ENCODE data around the gene D2HGDH. TPM values are rescaled to one million over a fixed set of nuclear protein-coding genes. Genes with fewer than 3 reads are reported as not detected.
"Not testable (repeated sequence)": the region's sequence is repeated elsewhere in the genome, so short reads cannot be mapped to it uniquely, and the experiment has no call there.

The D2HGDH gene
- total and polyA plus RNA-seq, 8 donors = 32.8 to 53.3 (median 39.7) TPM

DNA sequence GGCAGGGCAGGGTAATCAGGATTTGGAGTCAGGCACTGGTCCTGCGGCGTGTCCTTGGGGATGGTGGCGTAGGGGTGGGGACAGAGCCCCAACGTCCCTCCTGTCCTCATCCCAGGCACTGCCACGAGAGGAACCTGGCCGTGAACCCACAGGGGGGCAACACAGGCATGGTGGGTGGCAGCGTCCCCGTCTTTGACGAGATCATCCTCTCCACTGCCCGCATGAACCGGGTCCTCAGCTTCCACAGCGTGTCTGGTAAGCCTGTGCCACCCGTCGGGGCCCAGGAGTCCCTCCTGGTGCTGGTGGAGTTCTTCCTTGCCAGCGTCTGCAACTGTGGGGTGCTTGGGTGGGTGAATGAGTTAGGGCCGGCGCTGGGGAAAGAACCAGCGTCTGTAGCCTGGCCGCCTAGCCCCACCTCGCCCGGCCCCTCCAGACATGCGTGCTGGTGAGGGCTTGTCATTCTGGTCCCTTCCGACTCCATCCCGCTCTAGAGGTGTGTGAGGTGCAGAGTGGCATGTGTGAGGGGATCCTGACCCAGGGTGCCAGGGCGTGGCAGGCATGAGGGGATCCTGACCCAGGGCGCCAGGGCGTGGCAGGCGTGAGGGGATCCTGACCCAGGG is 8.0 kb downstream of the D2HGDH start:
- peaks cover 0 to 46% of the 10 kb centered on the region in 2 donors for H3K36me3 ChIP-seq
- peaks cover 0 to 17% of the 10 kb centered on the region in 2 donors for H3K4me1 ChIP-seq
- ATAC-seq = no peak
- peak in 1 of 4 donors; percentile 55 for DNase-seq
- no peak overlapping the region for H3K27ac ChIP-seq
- H3K27me3 ChIP-seq = no peaks in the 10 kb centered on the region
- TF ChIP-seq, protein P1, sequence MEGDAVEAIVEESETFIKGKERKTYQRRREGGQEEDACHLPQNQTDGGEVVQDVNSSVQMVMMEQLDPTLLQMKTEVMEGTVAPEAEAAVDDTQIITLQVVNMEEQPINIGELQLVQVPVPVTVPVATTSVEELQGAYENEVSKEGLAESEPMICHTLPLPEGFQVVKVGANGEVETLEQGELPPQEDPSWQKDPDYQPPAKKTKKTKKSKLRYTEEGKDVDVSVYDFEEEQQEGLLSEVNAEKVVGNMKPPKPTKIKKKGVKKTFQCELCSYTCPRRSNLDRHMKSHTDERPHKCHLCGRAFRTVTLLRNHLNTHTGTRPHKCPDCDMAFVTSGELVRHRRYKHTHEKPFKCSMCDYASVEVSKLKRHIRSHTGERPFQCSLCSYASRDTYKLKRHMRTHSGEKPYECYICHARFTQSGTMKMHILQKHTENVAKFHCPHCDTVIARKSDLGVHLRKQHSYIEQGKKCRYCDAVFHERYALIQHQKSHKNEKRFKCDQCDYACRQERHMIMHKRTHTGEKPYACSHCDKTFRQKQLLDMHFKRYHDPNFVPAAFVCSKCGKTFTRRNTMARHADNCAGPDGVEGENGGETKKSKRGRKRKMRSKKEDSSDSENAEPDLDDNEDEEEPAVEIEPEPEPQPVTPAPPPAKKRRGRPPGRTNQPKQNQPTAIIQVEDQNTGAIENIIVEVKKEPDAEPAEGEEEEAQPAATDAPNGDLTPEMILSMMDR (IDR thresholded peaks at IDR 0.05) = no peak
- H3K4me3 ChIP-seq = no peak overlapping the region
- H3K9me3 ChIP-seq = no peaks in the 10 kb centered on the region
- intact Hi-C loops (cut with DNase I) = no loop called here

DNA sequence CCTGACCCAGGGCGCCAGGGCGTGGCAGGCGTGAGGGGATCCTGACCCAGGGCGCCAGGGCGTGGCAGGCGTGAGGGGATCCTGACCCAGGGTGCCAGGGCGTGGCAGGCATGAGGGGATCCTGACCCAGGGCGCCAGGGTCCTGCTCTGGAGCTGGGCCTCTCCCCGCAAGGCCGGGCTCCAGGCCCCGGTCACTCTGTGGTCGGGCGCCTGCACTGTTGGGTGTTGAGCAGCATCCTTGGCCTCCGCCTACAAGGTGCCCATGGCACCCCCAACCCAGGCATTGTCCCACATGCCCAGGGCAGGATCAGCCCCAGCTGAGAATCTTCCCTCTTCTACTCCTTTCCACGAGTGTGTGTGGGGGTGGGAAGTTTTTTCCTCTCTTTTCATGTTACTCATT is 8.6 kb downstream of the D2HGDH start:
- intact Hi-C loops (cut with DNase I); H3K9me3 ChIP-seq; ATAC-seq; H3K27ac ChIP-seq; H3K4me3 ChIP-seq; H3K27me3 ChIP-seq: not testable (repeated sequence)
- peaks cover 0 to 17% of the 10 kb centered on the region in 2 donors for H3K4me1 ChIP-seq
- DNase-seq = peak in 1 of 4 donors; percentile 57
- peaks cover 0 to 51% of the 10 kb centered on the region in 2 donors for H3K36me3 ChIP-seq

DNA sequence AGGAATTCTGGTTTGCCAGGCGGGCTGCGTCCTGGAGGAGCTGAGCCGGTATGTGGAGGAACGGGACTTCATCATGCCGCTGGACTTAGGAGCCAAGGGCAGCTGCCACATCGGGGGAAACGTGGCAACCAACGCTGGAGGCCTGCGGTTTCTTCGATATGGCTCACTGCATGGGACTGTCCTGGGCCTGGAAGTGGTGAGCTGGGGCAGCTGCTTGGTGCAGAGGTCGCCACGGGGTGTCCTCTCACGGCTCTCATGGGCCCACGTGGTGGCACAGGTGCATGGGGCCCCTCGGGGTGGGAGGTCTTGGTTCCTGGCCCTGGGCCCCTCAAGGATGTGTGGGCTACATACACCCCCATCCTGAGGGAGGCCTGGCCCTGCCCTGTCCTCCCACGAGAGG is 9.2 kb downstream of the D2HGDH start:
- H3K9me3 ChIP-seq = no peaks in the 10 kb centered on the region
- H3K27ac ChIP-seq = no peak overlapping the region
- ATAC-seq = no peak
- H3K36me3 ChIP-seq = peaks cover 0 to 50% of the 10 kb centered on the region in 2 donors
- peaks cover 0 to 17% of the 10 kb centered on the region in 2 donors for H3K4me1 ChIP-seq
- no peaks in the 10 kb centered on the region for H3K27me3 ChIP-seq
- TF ChIP-seq, protein P1 (IDR thresholded peaks at IDR 0.05) = no peak
- H3K4me3 ChIP-seq = no peak overlapping the region
- peak in 1 of 4 donors; percentile 69 for DNase-seq
- intact Hi-C loops (cut with DNase I) = no loop called here

DNA sequence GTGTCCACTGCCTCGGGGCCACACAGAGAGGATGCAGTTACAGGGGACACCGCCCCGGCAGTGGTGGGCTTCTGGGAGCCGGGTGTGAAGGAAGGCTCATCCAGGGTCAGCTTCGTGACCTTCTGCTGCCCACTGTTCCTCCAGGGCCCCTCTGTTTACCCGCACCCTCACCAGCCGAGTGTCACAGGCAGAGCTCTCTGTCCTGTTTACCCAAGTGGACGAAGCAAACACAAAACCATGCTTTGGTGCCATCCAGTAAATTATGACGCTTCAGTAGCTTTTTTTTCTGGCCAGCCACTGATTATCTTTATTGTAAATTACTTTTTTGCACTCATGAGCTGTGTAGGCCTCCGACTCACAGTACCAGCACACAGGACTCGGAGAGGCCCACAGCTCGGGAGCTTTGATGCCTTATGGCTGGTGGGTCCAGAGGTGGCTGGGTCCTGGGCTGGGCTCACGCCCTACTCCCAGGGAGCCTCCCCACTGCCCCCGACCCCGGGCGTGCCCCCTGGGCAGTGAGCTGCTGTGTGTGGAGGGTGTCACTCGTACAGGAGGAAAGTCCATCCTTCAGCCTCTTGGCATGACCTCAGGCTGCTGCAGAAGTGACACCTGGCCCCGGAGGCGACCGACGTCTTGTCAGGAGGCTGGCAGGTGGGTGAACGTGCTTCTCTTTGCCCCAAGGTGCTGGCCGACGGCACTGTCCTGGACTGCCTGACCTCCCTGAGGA is 9.8 kb downstream of the D2HGDH start:
- intact Hi-C loops (cut with DNase I) = no loop called here
- H3K4me1 ChIP-seq = peaks cover 0 to 17% of the 10 kb centered on the region in 2 donors
- ATAC-seq (no peak), DNase-seq (peak in 1 of 4 donors; percentile 50)
- H3K27me3 ChIP-seq = no peaks in the 10 kb centered on the region
- no peak overlapping the region for H3K27ac ChIP-seq
- H3K36me3 ChIP-seq = peaks cover 0 to 55% of the 10 kb centered on the region in 2 donors
- no peaks in the 10 kb centered on the region for H3K9me3 ChIP-seq
- H3K4me3 ChIP-seq = no peak overlapping the region
- TF ChIP-seq, protein P1 (IDR thresholded peaks at IDR 0.05) = no peak

DNA sequence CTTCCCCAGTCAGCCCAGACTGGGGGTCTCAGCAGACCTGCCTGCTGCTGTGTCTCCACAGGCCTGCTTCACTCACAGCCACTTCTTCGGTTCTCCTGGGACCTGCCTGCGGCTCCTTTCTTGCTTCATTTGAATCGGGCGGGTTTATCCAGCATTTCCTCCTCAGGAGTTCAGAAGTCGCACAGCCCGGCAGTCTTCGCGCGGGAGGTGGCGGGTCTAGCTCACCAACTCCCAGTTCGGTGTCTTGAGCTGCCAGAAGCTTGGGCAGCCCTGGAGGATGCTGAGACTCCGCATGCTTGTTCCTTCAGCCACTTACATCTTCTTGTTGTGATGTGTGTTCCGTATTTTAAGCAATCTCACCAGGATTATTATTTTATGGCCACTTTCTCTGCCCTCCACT is 10.8 kb downstream of the D2HGDH start:
- ATAC-seq (no peak), DNase-seq (peak in 1 of 4 donors; percentile 59)
- Histone ChIP-seq H3K36me3 (peaks cover 0 to 66% of the 10 kb centered on the region in 2 donors), H3K9me3 (no peaks in the 10 kb centered on the region), H3K4me3 (no peak overlapping the region), H3K27ac (no peak overlapping the region), H3K27me3 (no peaks in the 10 kb centered on the region), H3K4me1 (peaks cover 0 to 10% of the 10 kb centered on the region in 2 donors)
- intact Hi-C loops (cut with DNase I) = no loop called here
- TF ChIP-seq, protein P1 (IDR thresholded peaks at IDR 0.05) = no peak
